Measurements from ENCODE around the gene RAD51C. TPM values are rescaled to one million over a fixed set of nuclear protein-coding genes. Genes with fewer than 3 reads are reported as not detected.
"Not testable (repeated sequence)": the region's sequence is repeated elsewhere in the genome, so short reads cannot be mapped to it uniquely, and the experiment has no call there.

The RAD51C gene
- total RNA-seq (2014; rRNA removed; shearing (Covaris generic)): 51.0 and 76.2 TPM in 2 replicates
- 35.5 and 62.0 TPM in 2 replicates for polyA plus RNA-seq (2014; cell fraction: nucleus; rRNA removed)

GRCh38 chr17:58692239-58693055 lies at the start of gene RAD51C:
RAD51C (plus strand) TSS chr17:58692602; CDS start chr17:58692644, 42 bp downstream.
- DNase-seq (ENCODE audit: extremely low read depth, low read depth): peak; percentile 83

GRCh38 chr17:58643147-58643546 lies 49.3 kb upstream of the RAD51C start:
- DNase-seq (ENCODE audit: extremely low read depth, low read depth): no peak

- no peak for DNase-seq (ENCODE audit: extremely low read depth, low read depth)
Observed at GRCh38 chr17:58648236-58648635, 44.2 kb upstream of the RAD51C start.

GRCh38 chr17:58657962-58658803 lies 34.2 kb upstream of the RAD51C start:
- DNase-seq (ENCODE audit: extremely low read depth, low read depth): peak; percentile 30

- DNase-seq (ENCODE audit: extremely low read depth, low read depth): peak; percentile 97
Observed at GRCh38 chr17:58658804-58659713, 33.3 kb upstream of the RAD51C start.

GRCh38 chr17:58659714-58660084 lies 32.7 kb upstream of the RAD51C start:
- DNase-seq (ENCODE audit: extremely low read depth, low read depth): not testable (repeated sequence)

- DNase-seq (ENCODE audit: extremely low read depth, low read depth): no peak
Observed at GRCh38 chr17:58660621-58661020, 31.8 kb upstream of the RAD51C start.

GRCh38 chr17:58661499-58661898 lies 30.9 kb upstream of the RAD51C start:
- DNase-seq (ENCODE audit: extremely low read depth, low read depth): no peak

- no peak for DNase-seq (ENCODE audit: extremely low read depth, low read depth)
Observed at GRCh38 chr17:58664302-58664701, 28.1 kb upstream of the RAD51C start.

- no peak for DNase-seq (ENCODE audit: extremely low read depth, low read depth)
Observed at GRCh38 chr17:58665946-58666857, 26.2 kb upstream of the RAD51C start.

- DNase-seq (ENCODE audit: extremely low read depth, low read depth): no peak
Observed at GRCh38 chr17:58666858-58667267, 25.5 kb upstream of the RAD51C start.

- no peak for DNase-seq (ENCODE audit: extremely low read depth, low read depth)
Observed at GRCh38 chr17:58667934-58668597, 24.3 kb upstream of the RAD51C start.

GRCh38 chr17:58668598-58668935 lies 23.8 kb upstream of the RAD51C start:
- no peak for DNase-seq (ENCODE audit: extremely low read depth, low read depth)

GRCh38 chr17:58669853-58670252 lies 22.5 kb upstream of the RAD51C start:
- no peak for DNase-seq (ENCODE audit: extremely low read depth, low read depth)

- no peak for DNase-seq (ENCODE audit: extremely low read depth, low read depth)
Observed at GRCh38 chr17:58671969-58672368, 20.4 kb upstream of the RAD51C start.

- DNase-seq (ENCODE audit: extremely low read depth, low read depth): no peak
Observed at GRCh38 chr17:58677194-58677880, 15.1 kb upstream of the RAD51C start.

- not testable (repeated sequence) for DNase-seq (ENCODE audit: extremely low read depth, low read depth)
Observed at GRCh38 chr17:58678287-58678686, 14.1 kb upstream of the RAD51C start.

GRCh38 chr17:58679263-58680037 lies 13.0 kb upstream of the RAD51C start:
- DNase-seq (ENCODE audit: extremely low read depth, low read depth): peak; percentile 99
